ENCODE data around the gene SMIM24. TPM values are rescaled to one million over a fixed set of nuclear protein-coding genes. Genes with fewer than 3 reads are reported as not detected.

SMIM24 gene
- total RNA-seq, 1 experiment from 2014 or later = not detected

DNA sequence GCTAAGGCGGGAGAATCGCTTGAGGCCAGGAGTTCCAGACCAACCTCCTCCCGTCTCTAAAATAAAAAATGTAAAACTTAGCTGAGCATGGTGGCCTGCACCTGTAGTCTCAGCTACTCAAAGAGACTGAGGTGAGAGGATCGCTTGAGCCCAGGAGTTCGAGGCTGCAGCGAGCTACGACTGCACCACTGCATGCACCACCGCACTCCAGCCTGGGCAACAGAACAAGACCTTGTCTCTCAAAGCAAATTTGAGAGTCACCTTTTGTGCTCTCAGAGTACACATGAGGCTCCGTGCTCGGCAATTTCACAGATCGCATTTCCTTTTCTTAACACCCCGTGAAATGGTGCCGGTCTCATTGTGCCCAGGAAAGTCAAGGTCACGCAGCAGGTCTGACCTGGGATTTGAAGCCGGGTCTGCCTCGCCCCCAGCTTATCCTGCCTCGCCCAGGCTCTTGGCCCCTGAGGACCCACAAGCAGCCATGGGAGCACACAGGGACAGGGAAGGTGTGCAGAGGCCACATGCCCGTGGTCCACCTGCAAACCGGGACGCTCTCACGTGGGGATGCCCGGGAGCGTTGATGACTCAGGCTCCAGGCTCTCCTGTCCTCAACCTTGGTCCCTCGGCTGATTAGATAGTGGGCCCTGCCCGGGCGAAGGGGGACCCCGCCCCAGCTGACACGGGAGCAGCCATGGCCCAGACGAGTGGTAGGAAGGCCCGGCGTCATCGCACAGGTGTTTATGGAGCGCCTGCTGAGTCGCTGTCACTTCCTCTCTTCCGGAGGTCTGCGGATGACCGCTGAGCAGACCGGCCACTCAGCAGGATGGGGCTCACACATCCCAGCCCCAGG, 1.1 kb upstream of the SMIM24 start:
- in situ Hi-C loops (cut with HindIII; ENCODE audit: low pct_unique_long_range_greater_than_20kb, low sequenced_read_pairs) = no loop called here
- no peak for DNase-seq (ENCODE audit: low read depth, low spot score)

DNA sequence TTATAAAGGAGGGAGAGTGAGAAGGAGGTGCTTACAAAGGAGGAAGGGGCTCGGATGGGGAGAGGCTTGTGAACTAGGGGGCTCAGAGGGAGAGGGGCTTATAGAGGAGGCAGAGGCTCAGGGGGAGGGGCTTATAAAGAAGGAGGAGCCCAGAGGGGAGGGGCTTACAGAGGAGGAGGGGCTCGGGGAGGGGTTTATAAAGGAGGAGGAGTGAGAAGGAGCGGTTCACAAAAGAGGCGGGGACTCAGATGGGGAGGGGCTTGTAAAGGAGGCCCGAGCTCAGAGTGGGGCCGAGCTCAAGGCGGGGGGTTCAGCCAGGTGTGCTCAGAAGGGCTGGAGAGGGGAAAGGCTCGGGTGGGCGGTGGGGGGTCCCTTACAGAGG, 500 bp downstream of the SMIM24 start:
- in situ Hi-C loops (cut with HindIII; ENCODE audit: low pct_unique_long_range_greater_than_20kb, low sequenced_read_pairs) = no loop called here
- peak; percentile 31 for DNase-seq (ENCODE audit: low read depth, low spot score)

DNA sequence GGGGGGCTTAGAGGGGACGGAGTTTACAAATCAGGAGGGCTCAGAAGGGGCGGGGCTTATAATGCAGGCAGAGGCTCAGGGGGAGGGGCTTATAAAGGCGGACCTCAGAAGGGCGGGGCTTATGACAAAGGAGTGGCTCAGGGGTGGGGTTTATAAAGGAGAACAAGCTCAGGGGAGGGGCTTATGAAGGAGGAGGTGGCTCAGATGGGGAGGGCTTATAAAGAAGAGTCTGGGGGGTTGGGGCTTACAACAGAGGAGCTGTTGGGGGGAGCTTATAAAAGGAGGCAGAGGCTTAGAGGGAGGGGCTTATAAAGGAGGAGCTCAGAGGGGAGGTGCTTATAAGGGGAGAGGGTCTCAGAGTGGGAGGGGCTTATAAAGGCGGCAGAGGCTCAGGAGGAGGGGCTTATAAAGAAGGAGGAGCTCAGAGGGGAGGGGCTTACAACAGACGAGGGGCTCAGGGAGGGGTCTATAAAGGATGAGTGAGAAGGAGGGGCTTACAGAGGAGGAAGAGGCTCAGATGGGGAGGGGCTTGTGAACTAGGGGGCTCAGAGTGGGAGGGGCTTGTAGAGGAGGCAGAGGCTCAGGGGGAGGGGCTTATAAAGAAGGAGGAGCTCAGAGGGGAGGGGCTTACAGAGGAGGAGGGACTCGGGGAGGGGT, 1.0 kb downstream of the SMIM24 start:
- DNase-seq (ENCODE audit: low read depth, low spot score) = peak; percentile 45
- in situ Hi-C loops (cut with HindIII; ENCODE audit: low pct_unique_long_range_greater_than_20kb, low sequenced_read_pairs) = no loop called here

DNA sequence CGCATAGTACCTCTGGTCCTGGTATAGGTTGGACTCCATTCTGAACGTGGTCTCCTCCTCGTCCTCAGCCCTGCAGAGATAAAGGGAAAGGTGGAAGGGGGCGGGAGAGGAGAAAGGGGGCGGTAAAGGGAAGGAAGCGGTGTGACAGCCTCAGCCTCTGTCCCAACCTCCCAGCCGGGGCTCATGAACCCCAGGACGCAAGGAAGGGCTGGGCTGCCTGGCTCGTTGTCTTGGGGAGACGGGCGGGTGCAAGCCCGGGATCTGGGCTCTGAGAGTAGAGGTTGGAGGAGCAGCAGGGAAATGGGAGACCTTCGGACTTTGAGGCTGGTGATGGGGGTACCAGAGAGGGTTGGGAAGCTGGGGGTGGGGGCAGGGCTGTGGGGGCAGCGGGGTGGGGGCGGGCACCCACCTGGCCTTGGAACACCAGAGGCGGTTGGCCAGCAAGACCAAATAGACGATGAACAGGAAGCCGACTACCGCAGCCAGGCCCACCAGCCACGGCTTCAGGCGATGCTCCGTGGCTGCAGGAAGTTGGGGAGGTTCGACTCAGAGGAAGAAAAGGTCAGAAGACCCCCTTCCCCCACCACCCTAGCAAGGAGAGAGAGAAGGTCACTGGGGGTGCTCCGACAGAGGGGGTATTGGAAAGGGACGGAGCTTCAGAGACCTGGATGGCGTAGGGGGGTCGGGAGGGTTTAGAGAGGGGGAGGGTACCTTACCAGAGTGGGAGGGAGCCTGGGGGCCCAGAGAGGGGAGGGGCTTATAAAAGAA, 1.7 kb downstream of the SMIM24 start:
- no peak for DNase-seq (ENCODE audit: low read depth, low spot score)

DNA sequence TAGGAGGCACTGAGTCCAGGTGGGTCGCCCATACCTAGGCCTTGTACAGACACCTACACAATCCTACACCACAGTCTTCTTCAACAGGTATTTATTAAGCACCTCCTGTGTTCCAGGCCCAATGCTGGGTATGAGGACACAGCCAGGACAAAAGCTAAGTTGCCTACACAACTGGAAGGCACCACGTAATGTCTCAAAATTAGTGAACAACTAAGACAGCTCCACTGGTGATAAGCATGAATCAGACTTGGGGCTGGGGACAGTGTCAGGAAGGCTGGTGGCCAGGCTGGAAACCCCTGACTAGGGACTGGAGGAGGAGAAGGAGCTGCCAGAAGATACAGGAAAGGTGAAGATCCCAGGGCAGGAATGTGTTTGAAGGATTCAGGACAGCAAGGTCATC, 2.4 kb downstream of the SMIM24 start:
- no peak for DNase-seq (ENCODE audit: low read depth, low spot score)
- in situ Hi-C loops (cut with HindIII; ENCODE audit: low pct_unique_long_range_greater_than_20kb, low sequenced_read_pairs) = no loop called here

More for the DNA sequence above, 1.7 kb downstream of the SMIM24 start:
- in situ Hi-C loops (cut with HindIII; ENCODE audit: low pct_unique_long_range_greater_than_20kb, low sequenced_read_pairs) = no loop called here

DNA sequence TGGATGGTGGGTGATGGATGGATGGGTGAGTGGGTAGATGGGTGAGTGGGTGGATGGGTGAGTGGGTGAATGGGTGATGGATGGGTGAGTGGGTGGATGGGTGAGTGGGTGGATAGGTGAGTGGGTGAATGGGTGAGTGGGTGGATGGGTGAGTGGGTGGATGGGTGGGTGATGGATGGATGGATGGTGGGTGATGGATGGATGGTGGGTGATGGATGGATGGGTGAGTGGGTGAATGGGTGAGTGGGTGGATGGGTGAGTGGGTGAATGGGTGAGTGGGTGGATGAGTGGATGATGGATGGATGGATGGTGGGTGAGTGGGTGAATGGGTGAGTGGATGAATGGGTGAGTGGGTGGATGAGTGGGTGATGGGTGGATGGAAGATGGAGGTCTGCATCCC, 2.8 kb downstream of the SMIM24 start:
- in situ Hi-C loops (cut with HindIII; ENCODE audit: low pct_unique_long_range_greater_than_20kb, low sequenced_read_pairs) = no loop called here
- no peak for DNase-seq (ENCODE audit: low read depth, low spot score)

DNA sequence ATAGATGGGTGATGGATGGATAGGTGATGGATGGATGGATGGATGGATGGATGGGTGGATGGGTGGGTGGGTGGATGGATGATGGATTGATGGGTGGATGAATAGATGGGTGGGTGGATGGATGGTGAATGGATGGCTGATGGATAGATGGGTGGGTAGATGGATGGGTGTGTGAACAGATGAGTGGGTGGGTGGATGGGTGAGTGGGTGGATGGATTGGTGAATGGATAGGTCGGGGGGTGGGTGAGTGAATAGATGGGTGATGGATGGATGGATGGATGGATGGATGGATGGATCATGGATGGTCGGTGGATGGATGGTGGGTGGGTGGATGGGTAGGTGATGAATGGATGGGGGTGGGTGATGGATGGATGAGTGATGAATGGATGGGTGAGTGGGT, 3.5 kb downstream of the SMIM24 start:
- in situ Hi-C loops (cut with HindIII; ENCODE audit: low pct_unique_long_range_greater_than_20kb, low sequenced_read_pairs) = no loop called here
- no peak for DNase-seq (ENCODE audit: low read depth, low spot score)

DNA sequence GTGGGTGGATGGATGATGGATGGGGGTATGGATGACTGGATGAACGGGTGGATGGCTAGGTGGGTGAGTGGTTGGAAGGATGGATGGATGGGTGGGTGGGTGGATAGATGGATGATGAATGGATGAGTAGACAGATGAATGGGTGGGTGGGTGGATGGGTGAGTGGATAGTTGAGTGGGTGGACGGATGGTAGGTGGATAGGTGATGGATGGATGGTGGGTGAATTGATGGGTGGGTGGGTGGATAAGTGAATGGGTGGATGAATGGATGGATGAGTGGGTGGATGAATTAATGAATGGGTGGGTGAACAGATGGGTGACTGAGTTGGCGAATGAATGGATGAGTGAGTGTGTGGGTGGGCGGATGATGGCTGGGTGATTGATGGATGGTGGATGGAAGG, 4.9 kb downstream of the SMIM24 start:
- no peak for DNase-seq (ENCODE audit: low read depth, low spot score)
- in situ Hi-C loops (cut with HindIII; ENCODE audit: low pct_unique_long_range_greater_than_20kb, low sequenced_read_pairs) = no loop called here

DNA sequence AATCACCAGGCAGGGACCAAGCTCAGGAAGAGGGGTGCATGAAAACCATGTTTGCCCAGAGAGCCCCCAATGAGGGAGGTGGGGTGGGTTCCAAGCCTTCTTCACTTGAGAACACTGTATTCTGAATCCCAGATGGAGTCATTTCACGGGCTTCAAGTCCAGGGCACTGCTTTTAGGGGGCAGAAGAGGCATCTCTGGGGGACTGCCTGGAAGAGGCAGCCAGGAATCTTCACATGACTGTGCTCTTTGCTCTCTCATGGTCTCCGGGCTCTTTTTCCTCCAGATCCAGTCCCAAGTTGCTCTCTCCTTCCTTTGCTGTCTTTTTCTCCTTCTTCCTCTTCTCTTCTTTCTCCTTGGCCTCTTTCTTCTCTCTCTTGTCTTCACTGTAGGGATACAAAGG, 5.7 kb downstream of the SMIM24 start:
- in situ Hi-C loops (cut with HindIII; ENCODE audit: low pct_unique_long_range_greater_than_20kb, low sequenced_read_pairs) = no loop called here
- no peak for DNase-seq (ENCODE audit: low read depth, low spot score)

DNA sequence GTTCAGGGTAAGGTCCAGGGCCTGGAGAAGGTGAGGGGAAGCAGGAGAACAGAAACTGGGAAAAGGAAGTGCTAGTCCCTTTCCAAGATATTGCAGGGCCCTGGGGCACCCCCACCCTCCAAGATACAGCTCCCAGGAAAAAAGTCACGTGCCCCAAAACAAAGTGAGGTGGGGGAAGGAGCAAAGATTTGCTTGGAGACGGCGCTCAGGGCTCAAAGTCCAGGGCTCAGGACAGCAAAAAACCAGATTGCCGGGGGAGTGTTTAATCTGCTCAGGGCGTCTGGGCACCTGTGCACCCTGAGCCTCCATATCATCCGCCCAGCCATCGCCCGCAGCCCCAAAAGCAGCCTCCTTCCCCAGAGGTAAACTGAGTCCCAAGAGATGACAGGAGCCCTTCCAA, 6.3 kb downstream of the SMIM24 start:
- DNase-seq (ENCODE audit: low read depth, low spot score) = no peak
- in situ Hi-C loops (cut with HindIII; ENCODE audit: low pct_unique_long_range_greater_than_20kb, low sequenced_read_pairs) = no loop called here

DNA sequence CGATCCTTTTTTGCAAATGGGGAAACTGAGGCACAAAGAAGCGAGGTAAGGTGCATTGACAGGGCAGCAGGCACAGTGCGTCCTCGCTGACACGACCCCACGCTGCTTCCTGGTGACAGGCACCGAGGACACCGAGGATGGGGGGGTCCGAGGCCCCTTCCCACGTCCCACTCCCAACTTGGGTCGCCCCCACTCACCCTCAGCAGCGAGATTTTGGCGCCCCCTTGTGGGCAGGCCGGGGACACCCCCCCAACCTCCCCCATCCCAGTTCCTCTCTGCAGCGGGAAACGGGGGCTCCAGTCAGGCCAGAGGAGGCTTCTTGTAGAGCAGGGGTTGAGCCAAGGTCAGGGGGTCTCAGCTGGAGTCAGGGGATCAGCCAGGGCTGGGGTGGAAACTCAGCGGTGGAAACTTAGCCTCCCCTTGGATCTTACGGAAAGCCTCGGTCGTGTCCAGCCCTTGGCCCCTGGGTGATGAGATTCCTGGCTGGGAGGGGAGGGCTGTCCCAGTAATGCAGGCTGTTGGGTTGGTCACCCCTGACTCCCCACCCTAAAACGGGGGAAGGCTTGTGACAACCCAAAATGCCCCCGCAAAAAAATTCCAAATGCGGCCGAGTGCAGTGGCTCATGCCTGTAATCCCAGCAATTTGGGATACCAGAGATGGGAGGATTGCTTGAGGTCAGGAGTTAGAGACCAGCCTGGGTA, 8.2 kb downstream of the SMIM24 start:
- in situ Hi-C loops (cut with HindIII; ENCODE audit: low pct_unique_long_range_greater_than_20kb, low sequenced_read_pairs) = no loop called here
- peak; percentile 37 for DNase-seq (ENCODE audit: low read depth, low spot score)

DNA sequence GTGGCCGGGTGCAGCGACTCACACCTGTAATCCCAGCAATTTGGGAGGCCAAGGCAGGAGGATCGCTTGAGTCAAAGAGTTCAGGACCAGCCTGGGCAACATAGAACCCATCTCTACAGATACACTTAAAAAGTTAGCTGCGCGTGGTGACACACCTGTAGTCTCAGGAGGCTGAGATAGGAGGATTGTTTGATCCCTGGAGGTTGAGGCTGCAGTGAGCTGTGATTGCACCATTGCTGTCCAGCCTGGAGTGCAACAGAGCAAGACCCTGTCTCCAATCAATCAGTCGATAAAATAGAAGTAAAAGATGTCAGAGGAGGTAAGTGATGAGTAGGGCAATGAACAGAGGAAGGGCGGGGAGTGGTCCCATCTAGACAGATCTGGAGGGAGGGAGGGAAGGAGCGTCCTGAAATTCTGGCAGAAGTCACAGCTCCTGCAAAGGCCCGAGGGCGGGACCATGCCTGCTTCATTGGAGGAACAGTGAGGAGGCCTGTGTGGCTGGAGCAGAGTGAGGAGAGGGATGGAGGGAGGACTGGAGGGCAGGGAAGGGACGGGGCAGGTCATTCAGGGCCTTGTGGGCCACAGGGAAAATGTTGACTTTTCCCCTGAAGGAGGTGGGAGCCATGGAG, 9.7 kb downstream of the SMIM24 start:
- DNase-seq (ENCODE audit: low read depth, low spot score) = no peak
- in situ Hi-C loops (cut with HindIII; ENCODE audit: low pct_unique_long_range_greater_than_20kb, low sequenced_read_pairs) = no loop called here

DNA sequence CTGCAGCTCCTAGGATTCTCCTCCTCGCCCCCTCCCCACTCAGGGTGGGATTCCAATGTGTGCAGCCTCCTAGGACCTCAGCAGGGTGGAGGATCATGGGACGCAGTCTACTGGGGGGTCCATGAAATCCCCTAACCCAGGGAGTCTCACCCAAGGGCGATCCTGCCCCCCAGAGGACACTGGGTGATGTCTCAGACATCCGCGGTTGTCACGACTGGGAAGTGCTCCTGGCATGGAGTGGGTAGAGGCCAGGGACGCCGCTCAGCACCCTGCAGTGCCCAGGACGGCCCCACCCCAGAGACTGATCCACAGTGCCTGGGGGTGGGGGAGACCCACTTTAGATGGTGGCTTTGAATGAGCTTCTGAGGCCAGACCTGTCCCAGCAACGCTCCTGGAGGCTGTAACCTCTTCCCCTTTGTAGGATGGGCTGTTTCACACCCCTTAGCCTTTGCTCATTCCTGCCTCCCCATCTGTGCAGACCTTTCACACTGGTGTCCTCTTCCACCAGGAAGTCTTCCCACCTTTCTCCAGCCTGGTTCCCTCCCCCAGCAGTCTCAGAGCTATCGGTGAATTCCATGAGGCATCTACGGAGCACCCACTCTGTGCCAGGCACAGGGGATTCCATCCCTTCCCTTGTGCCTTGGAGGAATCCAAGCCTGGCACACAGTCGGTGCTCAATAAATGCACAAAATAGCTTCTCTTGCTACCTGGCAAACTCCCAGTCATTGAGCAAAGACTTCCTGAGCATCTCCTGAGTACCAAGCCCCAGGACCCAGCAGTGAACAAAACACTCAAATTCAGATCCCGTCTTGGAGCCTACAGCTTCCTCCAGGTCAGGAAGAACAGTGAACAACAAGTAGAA, 10.5 kb downstream of the SMIM24 start:
- no peak for DNase-seq (ENCODE audit: low read depth, low spot score)
- in situ Hi-C loops (cut with HindIII; ENCODE audit: low pct_unique_long_range_greater_than_20kb, low sequenced_read_pairs) = no loop called here

DNA sequence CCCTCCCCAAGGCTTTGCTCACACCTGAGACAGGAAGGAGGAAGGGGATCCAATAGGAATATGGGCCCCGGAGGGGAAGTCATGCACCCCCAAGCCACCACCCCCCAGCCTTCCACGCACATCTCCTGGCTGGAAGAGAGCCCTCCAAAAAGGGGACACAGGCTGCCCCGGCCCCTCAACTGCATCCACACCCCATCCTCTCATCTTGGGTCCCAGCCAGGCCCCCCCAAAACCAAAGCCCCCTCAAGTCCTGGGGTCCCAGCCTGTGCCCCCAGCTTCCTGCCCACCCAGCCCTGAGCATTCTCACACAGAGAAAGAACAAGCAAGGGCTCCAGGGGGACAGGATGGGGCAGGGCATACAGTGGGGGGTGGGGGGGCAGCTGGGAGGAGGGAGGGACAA, 12.1 kb downstream of the SMIM24 start:
- in situ Hi-C loops (cut with HindIII; ENCODE audit: low pct_unique_long_range_greater_than_20kb, low sequenced_read_pairs) = no loop called here
- DNase-seq (ENCODE audit: low read depth, low spot score) = no peak

DNA sequence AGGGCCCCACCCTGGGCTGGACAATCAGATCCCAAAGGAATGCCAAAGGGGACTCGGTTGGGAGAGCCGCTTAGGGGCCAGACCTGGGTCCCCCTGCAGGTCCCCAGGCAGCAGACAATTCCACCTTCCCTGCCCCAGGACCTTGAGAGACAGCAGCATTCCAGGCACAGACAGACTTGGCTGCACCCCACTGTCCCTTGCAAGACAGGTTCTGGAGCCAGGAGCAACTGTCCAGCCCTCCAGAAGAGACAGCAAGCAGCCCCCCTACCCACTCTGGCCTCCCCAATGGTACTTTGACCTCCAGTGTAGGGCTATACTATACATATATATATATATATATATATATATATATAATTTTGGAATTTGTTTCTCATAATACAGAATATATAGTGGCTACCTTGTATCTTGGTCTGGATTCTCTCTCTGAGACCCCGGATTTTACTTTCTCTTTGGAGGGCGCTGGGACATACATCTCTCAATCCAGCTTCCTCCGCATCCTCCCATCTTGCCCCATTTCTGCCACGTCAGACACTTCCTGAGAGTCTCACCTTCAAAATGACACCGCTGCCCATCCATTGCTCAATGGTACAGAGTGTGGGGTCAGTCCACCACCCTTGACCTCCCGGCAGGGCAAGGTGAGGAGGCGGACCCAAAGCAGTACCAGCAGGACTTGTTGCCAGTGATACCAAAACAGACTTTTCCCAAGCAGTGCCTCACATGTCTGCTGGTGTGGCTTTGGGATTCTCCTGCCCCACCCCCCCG, 12.7 kb downstream of the SMIM24 start:
- in situ Hi-C loops (cut with HindIII; ENCODE audit: low pct_unique_long_range_greater_than_20kb, low sequenced_read_pairs) = no loop called here
- DNase-seq (ENCODE audit: low read depth, low spot score) = no peak

DNA sequence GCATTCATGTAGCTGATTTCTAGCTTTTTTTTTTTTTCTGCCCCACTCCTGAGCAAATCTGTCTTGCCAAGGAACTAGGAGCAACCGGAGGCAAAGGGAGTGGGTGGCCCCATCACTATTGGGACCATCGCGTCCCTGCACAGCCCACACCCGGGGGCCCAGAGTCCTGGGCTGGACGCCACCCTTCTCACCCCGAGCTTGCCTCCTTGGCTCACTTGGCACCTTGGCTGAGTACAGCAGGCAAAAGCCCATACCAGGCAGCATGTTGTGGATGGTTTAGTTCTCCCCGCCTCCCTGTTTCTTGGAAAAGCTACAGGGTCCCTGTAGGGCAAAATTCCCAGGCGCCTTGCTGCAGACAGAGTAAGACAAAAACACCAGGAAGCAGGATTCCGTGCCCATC, 13.7 kb downstream of the SMIM24 start:
- in situ Hi-C loops (cut with HindIII; ENCODE audit: low pct_unique_long_range_greater_than_20kb, low sequenced_read_pairs) = no loop called here
- no peak for DNase-seq (ENCODE audit: low read depth, low spot score)

All from SK-MEL-5 (cell line).